HCT116 (cell line): ENCODE results near the gene TSC22D3. TPM values are rescaled to one million over a fixed set of nuclear protein-coding genes. Genes with fewer than 3 reads are reported as not detected.

Experiments used
- ATAC-seq: fragments of 200-7000 bp; cut with Tn5 transposase; 2 replicates; pipeline ENCODE4 v1.9.1; 2020; ENCODE audit warnings: mild to moderate bottlenecking, moderate library complexity
- BruUV-seq: library from RNA; stranded (reverse); fragments of 400-500 nt; replicated peaks from 2 replicates; lab custom pipeline; 2021; lab: Mats Ljungman, UMichigan
- CTCF ChIA-PET: fragments of 300-600 bp; sonication (Branson Sonifier 250); formaldehyde crosslinking; loops from one replicate; lab custom pipeline; 2021; ENCODE audit warnings: antibody characterized with exemption; lab: Charles Lee
- POLR2A ChIA-PET: fragments of 300-600, 350-600 bp; sonication (Branson Sonifier 250); formaldehyde crosslinking; loops from one replicate; lab custom pipeline; 2021; ENCODE audit warnings: antibody characterized with exemption; lab: Charles Lee
- RAD21 ChIA-PET, 2 experiments: fragments of 300-600 bp; sonication (Branson Sonifier 250); formaldehyde crosslinking; loops; one replicate each; lab custom pipeline; 2023; ENCODE audit warnings: low total read pairs in 2 of 2; ENCODE audit not compliant: uncharacterized antibody in 2 of 2, unreplicated experiment in 2 of 2, low non-redundant PET in 1 of 2; lab: Charles Lee
- DNase-seq: peaks from one replicate; pipeline ENCODE4 v3.0.0-alpha.2; 2010; ENCODE audit warnings: low read depth, low spot score
- H2AFZ ChIP-seq: fragments of 200-600 bp; shearing (Covaris generic), sonication (generic); 2 replicates; pipeline ENCODE4 v1.6.1; 2017; ENCODE audit warnings: low read depth, mixed run types, mixed read lengths, antibody characterized with exemption, low read length; ENCODE audit not compliant: poor library complexity, severe bottlenecking
- H3K27ac ChIP-seq: 2 replicates; pipeline ENCODE4 v1.5.1; 2012; ENCODE audit warnings: low read depth, low read length
- H3K27me3 ChIP-seq: fragments of 200-600 bp; sonication (generic); 2 replicates; pipeline ENCODE4 v1.6.1; 2016; ENCODE audit warnings: mixed run types, low read length, mixed read lengths; ENCODE audit not compliant: insufficient read depth
- H3K36me3 ChIP-seq, 2 experiments: fragments of 200-500 bp in 1 of 2; fragments of 200-600 bp in 1 of 2; sonication (Bioruptor generic) in 1 of 2; sonication (generic) in 1 of 2; 2 replicates each; pipeline versions ENCODE4 v1.5.1 to v1.6.1; 2014 to 2016; ENCODE audit warnings: low read length in 2 of 2, inconsistent platforms in 1 of 2, mixed read lengths in 1 of 2, mixed run types in 1 of 2; ENCODE audit not compliant: insufficient read depth in 2 of 2, control insufficient read depth in 1 of 2
- H3K4me1 ChIP-seq, 2 experiments: fragments of 200-600 bp in 1 of 2; sonication (generic) in 1 of 2; 2 replicates each; pipeline versions ENCODE4 v1.5.1 to v1.6.1; 2012 to 2017; ENCODE audit warnings: low read length in 2 of 2, inconsistent platforms in 1 of 2, mild to moderate bottlenecking in 1 of 2, mixed read lengths in 1 of 2, mixed run types in 1 of 2, moderate library complexity in 1 of 2; ENCODE audit not compliant: insufficient read depth in 2 of 2, control insufficient read depth in 1 of 2
- H3K4me2 ChIP-seq: fragments of 200-600 bp; sonication (generic); 2 replicates; pipeline ENCODE4 v1.6.1; 2017; ENCODE audit warnings: mixed run types, low read length, mixed read lengths
- H3K4me3 ChIP-seq, 2 experiments: fragments of 200-600 bp in 1 of 2; sonication (generic) in 1 of 2; replicated peaks in 1 of 2; 2 replicates each; pipeline ENCODE4 v1.5.1; 2011 to 2016; ENCODE audit warnings: low read length in 2 of 2, control low read depth in 1 of 2, low read depth in 1 of 2, mild to moderate bottlenecking in 1 of 2, mixed read lengths in 1 of 2, mixed run types in 1 of 2
- H3K79me2 ChIP-seq: fragments of 200-600 bp; sonication (generic); 2 replicates; pipeline ENCODE4 v1.6.1; 2017; ENCODE audit warnings: mild to moderate bottlenecking, mixed run types, low read length, moderate library complexity, mixed read lengths; ENCODE audit not compliant: insufficient read depth
- H3K9ac ChIP-seq: fragments of 200-600 bp; sonication (generic); 2 replicates; pipeline ENCODE4 v1.6.1; 2016; ENCODE audit warnings: low read length, mixed read lengths
- H3K9me2 ChIP-seq: fragments of 200-600 bp; sonication (generic), shearing (Covaris generic); 2 replicates; pipeline ENCODE4 v1.6.1; 2017; ENCODE audit warnings: mixed run types, mild to moderate bottlenecking, moderate library complexity; ENCODE audit not compliant: insufficient read depth
- H3K9me3 ChIP-seq, 2 experiments: fragments of 200-500 bp in 1 of 2; fragments of 200-600 bp in 1 of 2; sonication (Bioruptor generic) in 1 of 2; sonication (generic) in 1 of 2; 2 replicates each; pipeline ENCODE4 v1.6.1; 2014 to 2017; ENCODE audit warnings: low read length in 2 of 2, mixed read lengths in 2 of 2, inconsistent platforms in 1 of 2, low read depth in 1 of 2, mild to moderate bottlenecking in 1 of 2, mixed run types in 1 of 2, moderate library complexity in 1 of 2; ENCODE audit not compliant: control insufficient read depth in 1 of 2, insufficient read depth in 1 of 2
- H4K20me1 ChIP-seq: fragments of 200-600 bp; sonication (generic), shearing (Covaris generic); 2 replicates; pipeline ENCODE4 v1.6.1; 2017; ENCODE audit warnings: mixed run types, mild to moderate bottlenecking, moderate library complexity; ENCODE audit not compliant: insufficient read depth
- CEBPB ChIP-seq: IDR thresholded peaks from 2 replicates; pipeline ENCODE4 v1.6.1; 2012; ENCODE audit warnings: low read depth
- EGR1 ChIP-seq: IDR thresholded peaks from 2 replicates; pipeline ENCODE4 v1.6.1; 2012; ENCODE audit warnings: low read depth
- ELF1 ChIP-seq: IDR thresholded peaks from 2 replicates; pipeline ENCODE4 v1.6.1; 2012; ENCODE audit warnings: low read depth, borderline replicate concordance
- EZH2 ChIP-seq: fragments of 200-600 bp; sonication (generic); IDR thresholded peaks from 2 replicates; pipeline ENCODE4 v1.6.1; 2017; ENCODE audit warnings: antibody characterized with exemption, mixed run types
- EZH2phosphoT487 ChIP-seq: fragments of 200-600 bp; IDR thresholded peaks from 2 replicates; pipeline ENCODE4 v1.6.1; 2018; ENCODE audit warnings: antibody characterized with exemption, borderline replicate concordance
- JUND ChIP-seq: IDR thresholded peaks from 2 replicates; pipeline ENCODE4 v1.6.1; 2012
- YY1 ChIP-seq: IDR thresholded peaks from 2 replicates; pipeline ENCODE4 v1.6.1; 2011; ENCODE audit warnings: low read length, low read depth, moderate library complexity, mild to moderate bottlenecking; ENCODE audit not compliant: insufficient replicate concordance; ENCODE audit errors: extremely low read depth
- ZFX ChIP-seq: fragments of 450-650 bp; IDR thresholded peaks from 2 replicates; pipeline ENCODE4 v1.6.1; 2017
- intact Hi-C: fragments of 100-400 bp; cut with micrococcal nuclease; formaldehyde crosslinking; loops from 2 replicates; pipeline ENCODE4 v1.10.0; 2022
- total RNA-seq: library from RNA; stranded (reverse); gene quantifications from one replicate; pipeline ENCODE4 v1.2.1, GENCODE V29; 2021; ENCODE audit not compliant: unreplicated experiment
- TF ChIP-seq, protein P1 (sequence below): IDR thresholded peaks from 2 replicates; pipeline ENCODE4 v1.6.1; 2011; ENCODE audit warnings: mild to moderate bottlenecking, low read length, moderate library complexity; ENCODE audit not compliant: insufficient replicate concordance; ENCODE audit errors: extremely low read depth

TSC22D3 gene
- total RNA-seq, 1 experiment from 2014 or later: 24.6 TPM

DNA sequence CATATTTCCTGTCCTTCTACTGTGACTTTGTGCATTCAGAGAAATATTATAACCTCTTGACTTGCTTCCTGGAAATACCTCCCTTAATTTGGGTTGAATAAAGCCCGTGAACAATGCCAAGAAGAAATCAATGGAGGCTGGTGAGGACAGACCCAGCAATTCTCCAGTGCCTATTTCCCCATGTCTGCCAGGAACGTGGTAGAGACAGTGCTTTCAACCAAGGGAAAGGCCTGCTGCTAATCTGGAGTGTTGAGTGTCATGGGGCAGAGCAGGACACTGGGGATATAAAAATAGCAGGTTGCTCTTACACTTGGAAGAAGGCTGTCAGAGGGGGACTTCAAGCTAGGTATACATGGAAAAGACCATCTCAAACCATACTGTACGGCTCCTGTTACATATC, 19.9 kb downstream of the TSC22D3 start:
- CTCF ChIA-PET: no interaction called here
- no peaks in the 10 kb centered on the region for H3K9me2 ChIP-seq
- H3K36me3 ChIP-seq: no peaks in the 10 kb centered on the region
- no peaks in the 10 kb centered on the region for H3K9me3 ChIP-seq
- no peaks in the 10 kb centered on the region for H3K4me1 ChIP-seq
- DNase-seq: no peak
- TF ChIP-seq, protein P1, sequence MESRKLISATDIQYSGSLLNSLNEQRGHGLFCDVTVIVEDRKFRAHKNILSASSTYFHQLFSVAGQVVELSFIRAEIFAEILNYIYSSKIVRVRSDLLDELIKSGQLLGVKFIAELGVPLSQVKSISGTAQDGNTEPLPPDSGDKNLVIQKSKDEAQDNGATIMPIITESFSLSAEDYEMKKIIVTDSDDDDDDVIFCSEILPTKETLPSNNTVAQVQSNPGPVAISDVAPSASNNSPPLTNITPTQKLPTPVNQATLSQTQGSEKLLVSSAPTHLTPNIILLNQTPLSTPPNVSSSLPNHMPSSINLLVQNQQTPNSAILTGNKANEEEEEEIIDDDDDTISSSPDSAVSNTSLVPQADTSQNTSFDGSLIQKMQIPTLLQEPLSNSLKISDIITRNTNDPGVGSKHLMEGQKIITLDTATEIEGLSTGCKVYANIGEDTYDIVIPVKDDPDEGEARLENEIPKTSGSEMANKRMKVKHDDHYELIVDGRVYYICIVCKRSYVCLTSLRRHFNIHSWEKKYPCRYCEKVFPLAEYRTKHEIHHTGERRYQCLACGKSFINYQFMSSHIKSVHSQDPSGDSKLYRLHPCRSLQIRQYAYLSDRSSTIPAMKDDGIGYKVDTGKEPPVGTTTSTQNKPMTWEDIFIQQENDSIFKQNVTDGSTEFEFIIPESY: no peak
- no peak for TF ChIP-seq EZH2
- TF ChIP-seq EZH2phosphoT487: no peak
- TF ChIP-seq JUND: no peak
- H3K79me2 ChIP-seq: no peaks in the 10 kb centered on the region
- POLR2A ChIA-PET: no interaction called here
- ATAC-seq: no peak
- no TSS peak for BruUV-seq
- no peak overlapping the region for H2AFZ ChIP-seq
- H3K27ac ChIP-seq: no peak overlapping the region
- no peak overlapping the region for H3K4me2 ChIP-seq
- RAD21 ChIA-PET: interaction anchor here in 1 of 2 experiments (0.6 kb wide), 1 partner anchor 71 kb away, joined by 3 read pairs; no protein-coding TSS in a partner anchor
- no peaks in the 10 kb centered on the region for H4K20me1 ChIP-seq
- intact Hi-C loops: no loop called here
- H3K9ac ChIP-seq: no peak overlapping the region
- no peaks in the 10 kb centered on the region for H3K27me3 ChIP-seq
- H3K4me3 ChIP-seq: no peak overlapping the region

DNA sequence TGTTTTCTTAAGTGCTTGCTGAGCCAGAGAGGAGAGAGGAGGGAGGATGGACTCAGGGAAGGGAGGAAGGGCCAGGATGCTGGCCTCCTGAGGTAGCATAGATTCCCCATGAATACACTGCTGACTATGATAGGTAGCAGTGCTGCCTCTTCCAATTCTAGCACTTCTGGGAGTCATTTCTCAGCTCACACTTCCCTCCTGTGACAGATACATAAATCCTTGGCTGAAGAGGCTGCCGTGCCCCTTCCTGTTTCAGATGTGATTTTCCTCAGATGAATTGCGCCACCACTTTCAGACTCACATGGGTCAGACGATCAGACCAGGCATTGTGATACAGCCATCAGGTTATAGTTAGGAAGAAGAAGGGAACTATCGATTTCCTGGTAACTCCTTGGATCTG, 22.4 kb downstream of the TSC22D3 start:
- TF ChIP-seq ELF1 (no peak), CEBPB (no peak), JUND (no peak), EGR1 (no peak), ZFX (no peak), YY1 (no peak)
- H3K9me2 ChIP-seq: no peaks in the 10 kb centered on the region
- H3K36me3 ChIP-seq: no peaks in the 10 kb centered on the region
- H3K9me3 ChIP-seq: no peaks in the 10 kb centered on the region
- H3K27ac ChIP-seq: no peak overlapping the region
- CTCF ChIA-PET: no interaction called here
- DNase-seq (no peak), ATAC-seq (no peak)
- intact Hi-C loops: no loop called here
- POLR2A ChIA-PET: no interaction called here
- H3K79me2 ChIP-seq: no peaks in the 10 kb centered on the region
- no peak overlapping the region for H3K9ac ChIP-seq
- H3K27me3 ChIP-seq: no peaks in the 10 kb centered on the region
- no TSS peak for BruUV-seq
- no peak overlapping the region for H2AFZ ChIP-seq
- H3K4me2 ChIP-seq: no peak overlapping the region
- H3K4me1 ChIP-seq: peaks cover under 1 to 1% of the 10 kb centered on the region in 2 experiments; a peak in 2 of 4 replicates
- H4K20me1 ChIP-seq: no peaks in the 10 kb centered on the region
- no peak overlapping the region for H3K4me3 ChIP-seq
- RAD21 ChIA-PET: no interaction called here
